H1 (cell line): Measurements from ENCODE around the gene ARID1B. TPM values are rescaled to one million over a fixed set of nuclear protein-coding genes. Genes with fewer than 3 reads are reported as not detected.

ENCODE experiments used
- CTCF ChIA-PET: fragments of 300-600 bp; sonication (Branson Sonifier 250); formaldehyde crosslinking; loops from one replicate; lab custom pipeline; 2021; ENCODE audit not compliant: partially characterized antibody; lab: Charles Lee
- POLR2A ChIA-PET: fragments of 300-600 bp; sonication (Branson Sonifier 250); formaldehyde crosslinking; loops from one replicate; lab custom pipeline; 2021; ENCODE audit warnings: inconsistent platforms; ENCODE audit not compliant: partially characterized antibody; lab: Charles Lee
- DNase-seq, 2 experiments: peaks; one replicate each; pipeline versions ENCODE4 v3.0.0 to v3.0.0-alpha.2; 2010 to 2022; ENCODE audit warnings: low spot score in 2 of 2, low read depth in 1 of 2, mixed read lengths in 1 of 2
- FAIRE-seq: peaks from 2 replicates; lab custom pipeline; 2011; peaks lifted over from hg19 to GRCh38; lab: Jason Lieb, UNC
- H2AFZ ChIP-seq: 2 replicates; pipeline ENCODE4 v1.8.1; 2012; ENCODE audit warnings: low read length, inconsistent platforms
- H2AK5ac ChIP-seq: 2 replicates; pipeline ENCODE4 v1.6.1; 2013; ENCODE audit warnings: low read depth, low read length
- H2BK120ac ChIP-seq: replicated peaks from 2 replicates; pipeline ENCODE3; 2013; ENCODE audit warnings: low read depth, low read length, inconsistent platforms
- H2BK12ac ChIP-seq: 2 replicates; pipeline ENCODE4 v1.6.1; 2013; ENCODE audit warnings: low read depth, low read length
- H2BK15ac ChIP-seq: 2 replicates; pipeline ENCODE4 v1.6.1; 2013; ENCODE audit warnings: low read length
- H2BK20ac ChIP-seq: 2 replicates; pipeline ENCODE4 v1.6.1; 2013; ENCODE audit warnings: low read length
- H2BK5ac ChIP-seq: 2 replicates; pipeline ENCODE4 v1.6.1; 2013; ENCODE audit warnings: low read depth, low read length
- H3K14ac ChIP-seq: 2 replicates; pipeline ENCODE4 v1.6.1; 2013; ENCODE audit warnings: inconsistent platforms; ENCODE audit not compliant: insufficient read length
- H3K18ac ChIP-seq: 2 replicates; pipeline ENCODE4 v1.6.1; 2013; ENCODE audit warnings: low read length; ENCODE audit errors: extremely low read depth
- H3K23ac ChIP-seq: 2 replicates; pipeline ENCODE4 v1.6.1; 2013; ENCODE audit warnings: inconsistent platforms; ENCODE audit not compliant: insufficient read length
- H3K23me2 ChIP-seq: 2 replicates; pipeline ENCODE4 v1.6.1; 2013; ENCODE audit warnings: low read depth, low read length
- H3K27ac ChIP-seq: 2 replicates; pipeline ENCODE4 v1.6.1; 2011; ENCODE audit warnings: low read depth, low read length, inconsistent platforms
- H3K27me3 ChIP-seq, 4 experiments: replicated peaks in 1 of 4; 1 replicate in 1 of 4; 2 replicates in 3 of 4; pipeline versions ENCODE4 v1.6.1 to v1.8.1; 2011 to 2013; ENCODE audit warnings: low read length in 3 of 4, mild to moderate bottlenecking in 3 of 4, inconsistent platforms in 2 of 4, mixed read lengths in 2 of 4, moderate library complexity in 1 of 4; ENCODE audit not compliant: control insufficient read depth in 3 of 4, insufficient read depth in 3 of 4; ENCODE audit errors: extremely low read depth in 1 of 4
- H3K36me3 ChIP-seq, 4 experiments: 2 replicates each; pipeline versions ENCODE4 v1.6.1 to v1.8.1; 2011 to 2013; ENCODE audit warnings: mild to moderate bottlenecking in 4 of 4, low read length in 3 of 4, moderate library complexity in 2 of 4, control low read depth in 1 of 4, inconsistent platforms in 1 of 4; ENCODE audit not compliant: insufficient read depth in 4 of 4, control insufficient read depth in 2 of 4
- H3K4ac ChIP-seq: replicated peaks from 2 replicates; pipeline ENCODE3; 2013; ENCODE audit warnings: low read length, low read depth, mixed read lengths, inconsistent platforms; ENCODE audit not compliant: insufficient read length
- H3K4me1 ChIP-seq, 4 experiments: replicated peaks in 1 of 4; 1 replicate in 1 of 4; 2 replicates in 3 of 4; pipeline versions ENCODE4 v1.6.1 to v1.8.1; 2011 to 2013; ENCODE audit warnings: low read length in 3 of 4, inconsistent platforms in 2 of 4, mixed read lengths in 1 of 4; ENCODE audit not compliant: insufficient read depth in 4 of 4, control insufficient read depth in 3 of 4
- H3K4me2 ChIP-seq, 2 experiments: 2 replicates each; pipeline versions ENCODE4 v1.6.1 to v1.8.1; 2011 to 2013; ENCODE audit warnings: low read depth in 2 of 2, low read length in 2 of 2, control low read depth in 1 of 2, inconsistent platforms in 1 of 2, mild to moderate bottlenecking in 1 of 2; ENCODE audit not compliant: insufficient read depth in 1 of 2
- H3K4me3 ChIP-seq, 4 experiments: fragments of 200-600, 300-600 bp in 1 of 4; sonication (generic), shearing (Covaris generic), sonication (Bioruptor Twin) in 1 of 4; 2 replicates each; pipeline versions ENCODE4 v1.5.1 to v1.8.1; 2011 to 2016; ENCODE audit warnings: low read length in 4 of 4, low read depth in 3 of 4, control low read depth in 2 of 4, inconsistent platforms in 2 of 4, mild to moderate bottlenecking in 2 of 4, mixed read lengths in 1 of 4, moderate library complexity in 1 of 4; ENCODE audit not compliant: insufficient read depth in 2 of 4; ENCODE audit errors: extremely low read depth in 1 of 4
- H3K56ac ChIP-seq: replicated peaks from 2 replicates; pipeline ENCODE3; 2013; ENCODE audit warnings: low read depth, mild to moderate bottlenecking, mixed read lengths, low read length, inconsistent platforms; ENCODE audit not compliant: insufficient read length
- H3K79me1 ChIP-seq: 2 replicates; pipeline ENCODE4 v1.6.1; 2013; ENCODE audit warnings: low read depth, low read length, control low read depth
- H3K79me2 ChIP-seq, 2 experiments: 2 replicates each; pipeline versions ENCODE4 v1.6.1 to v1.8.1; 2012 to 2013; ENCODE audit warnings: low read length in 2 of 2, mild to moderate bottlenecking in 2 of 2, inconsistent platforms in 1 of 2; ENCODE audit not compliant: insufficient read depth in 2 of 2, control insufficient read depth in 1 of 2
- H3K9ac ChIP-seq, 4 experiments: replicated peaks in 1 of 4; 1 replicate in 1 of 4; 2 replicates in 3 of 4; pipeline versions ENCODE4 v1.6.1 to v1.8.1; 2011 to 2013; ENCODE audit warnings: low read depth in 3 of 4, low read length in 3 of 4, control low read depth in 2 of 4, mild to moderate bottlenecking in 2 of 4, moderate library complexity in 2 of 4, inconsistent platforms in 1 of 4; ENCODE audit errors: extremely low read depth in 1 of 4
- H3K9me3 ChIP-seq, 2 experiments: 2 replicates each; pipeline versions ENCODE4 v1.6.1 to v1.8.1; 2012 to 2013; ENCODE audit warnings: mild to moderate bottlenecking in 2 of 2, moderate library complexity in 2 of 2, control low read depth in 1 of 2, inconsistent platforms in 1 of 2, low read depth in 1 of 2, low read length in 1 of 2, mixed read lengths in 1 of 2; ENCODE audit not compliant: insufficient read depth in 2 of 2
- H4K20me1 ChIP-seq, 2 experiments: replicated peaks in 1 of 2; 2 replicates each; pipeline versions ENCODE3 to v1.8.1; 2011 to 2013; ENCODE audit warnings: inconsistent platforms in 2 of 2, low read length in 2 of 2, mild to moderate bottlenecking in 1 of 2; ENCODE audit not compliant: insufficient read depth in 2 of 2, control insufficient read depth in 1 of 2
- H4K5ac ChIP-seq: 2 replicates; pipeline ENCODE4 v1.6.1; 2013; ENCODE audit warnings: low read length, low read depth, mixed read lengths, inconsistent platforms; ENCODE audit not compliant: insufficient read length
- H4K8ac ChIP-seq: 2 replicates; pipeline ENCODE4 v1.8.0; 2013; ENCODE audit warnings: mild to moderate bottlenecking, moderate library complexity, low read length, inconsistent platforms; ENCODE audit not compliant: insufficient read depth; ENCODE audit errors: extremely low read depth
- H4K91ac ChIP-seq: replicated peaks from 2 replicates; pipeline ENCODE3; 2013; ENCODE audit warnings: low read length, mixed read lengths, inconsistent platforms; ENCODE audit not compliant: insufficient read length
- BACH1 ChIP-seq: IDR thresholded peaks from 2 replicates; pipeline ENCODE4 v1.6.1; 2012; ENCODE audit warnings: low read length, improper control_type of control experiment
- BCL11A ChIP-seq, 2 experiments: IDR thresholded peaks; one replicate each; pipeline ENCODE4 v1.6.1; 2011; ENCODE audit warnings: low read depth in 2 of 2, low read length in 2 of 2, mild to moderate bottlenecking in 2 of 2
- HDAC2 ChIP-seq, 2 experiments: fragments of 300-600 bp in 1 of 2; sonication (generic) in 1 of 2; IDR thresholded peaks; 2 replicates each; pipeline ENCODE4 v1.6.1; 2011 to 2012; ENCODE audit warnings: low read depth in 2 of 2, low read length in 2 of 2, mild to moderate bottlenecking in 2 of 2, moderate library complexity in 2 of 2, borderline replicate concordance in 1 of 2, inconsistent platforms in 1 of 2
- HDAC6 ChIP-seq: IDR thresholded peaks from one replicate; pipeline ENCODE4 v1.7.1; 2012; ENCODE audit warnings: low read depth, mild to moderate bottlenecking, inconsistent platforms, low read length, moderate library complexity
- KDM1A ChIP-seq: fragments of 200-600, 300-600 bp; sonication (generic); IDR thresholded peaks from 2 replicates; pipeline ENCODE4 v1.7.1; 2016; ENCODE audit warnings: mild to moderate bottlenecking, low read length, borderline replicate concordance
- NANOG ChIP-seq: IDR thresholded peaks from 2 replicates; pipeline ENCODE4 v1.6.1; 2011; ENCODE audit warnings: low read length, low read depth, mild to moderate bottlenecking, inconsistent platforms; ENCODE audit not compliant: insufficient read depth, poor library complexity, severe bottlenecking
- POLR2AphosphoS5 ChIP-seq: IDR thresholded peaks from 2 replicates; pipeline ENCODE4 v1.6.1; 2011; ENCODE audit warnings: low read depth, low read length
- RAD21 ChIP-seq, 2 experiments: IDR thresholded peaks in 1 of 2; conservative IDR thresholded peaks in 1 of 2; 2 replicates each; pipeline ENCODE4 v1.6.1; 2011; ENCODE audit warnings: low read depth in 2 of 2, low read length in 2 of 2, improper control_type of control experiment in 1 of 2, inconsistent platforms in 1 of 2, mild to moderate bottlenecking in 1 of 2, moderate library complexity in 1 of 2
- RXRA ChIP-seq: IDR thresholded peaks from 2 replicates; pipeline ENCODE4 v1.6.1; 2011; ENCODE audit warnings: low read depth, mild to moderate bottlenecking, low read length, moderate library complexity; ENCODE audit not compliant: insufficient read depth
- SAP30 ChIP-seq: fragments of 300-600 bp; sonication (generic); IDR thresholded peaks from 2 replicates; pipeline ENCODE4 v1.7.1; 2012; ENCODE audit warnings: low read length, moderate library complexity, mild to moderate bottlenecking, inconsistent platforms; ENCODE audit not compliant: insufficient read depth, insufficient replicate concordance
- YY1 ChIP-seq: IDR thresholded peaks from 2 replicates; pipeline ENCODE4 v1.6.1; 2011; ENCODE audit warnings: low read depth, mild to moderate bottlenecking, low read length
- ZNF274 ChIP-seq: IDR thresholded peaks from 2 replicates; pipeline ENCODE4 v1.7.0; 2012; ENCODE audit warnings: low read length, borderline replicate concordance; ENCODE audit errors: extremely low read depth
- WGBS, 2 experiments: shearing (Covaris generic) in 1 of 2; methylation state at CpG; one replicate each; pipeline versions ENCODE4 v1.1.6 to v1.1.7; 2013 to 2015; ENCODE audit warnings: low lambda C conversion rate in 2 of 2, mixed read lengths in 2 of 2, inconsistent platforms in 1 of 2, low coverage in 1 of 2, missing lambda C conversion rate in 1 of 2; ENCODE audit not compliant: insufficient replicate concordance in 2 of 2, insufficient coverage in 1 of 2, insufficient read length in 1 of 2; ENCODE audit errors: extremely low coverage in 1 of 2, missing lambda C conversion rate in 1 of 2; 5-methylcytosine and 5-hydroxymethylcytosine counted together
- polyA plus RNA-seq, 7 experiments: library from polyadenylated mRNA; depleted of rRNA in 3 of 7; stranded (reverse) in 5 of 7; unstranded in 2 of 7; fragments of >200 nt in 5 of 7; fragments of 200-250 nt in 2 of 7; gene quantifications; 1 replicate in 5 of 7; 2 replicates in 1 of 7; 4 replicates in 1 of 7; pipeline versions ENCODE4 v1.2.1 to v1.2.3, GENCODE V29; 2011 to 2013; ENCODE audit warnings: missing spikeins in 2 of 7, mixed read lengths in 2 of 7
- total RNA-seq: library from RNA; stranded (reverse); fragmentation: NEBNext Ultra II Directional; extraction: Animal tissue kit (Norgen Biotek cat#: 25700); gene quantifications from 2 replicates; pipeline ENCODE4 v1.2.1, GENCODE V29; 2021
- TF ChIP-seq, protein P1 (sequence below): IDR thresholded peaks from 2 replicates; pipeline ENCODE4 v1.6.1; 2012; ENCODE audit warnings: inconsistent platforms

Gene ARID1B
- total and polyA plus RNA-seq, 2 of the 8 experiments (the other 6 are each of a cell fraction or from before 2014, with no cell fraction given) = 24.3 to 70.3 TPM

DNA sequence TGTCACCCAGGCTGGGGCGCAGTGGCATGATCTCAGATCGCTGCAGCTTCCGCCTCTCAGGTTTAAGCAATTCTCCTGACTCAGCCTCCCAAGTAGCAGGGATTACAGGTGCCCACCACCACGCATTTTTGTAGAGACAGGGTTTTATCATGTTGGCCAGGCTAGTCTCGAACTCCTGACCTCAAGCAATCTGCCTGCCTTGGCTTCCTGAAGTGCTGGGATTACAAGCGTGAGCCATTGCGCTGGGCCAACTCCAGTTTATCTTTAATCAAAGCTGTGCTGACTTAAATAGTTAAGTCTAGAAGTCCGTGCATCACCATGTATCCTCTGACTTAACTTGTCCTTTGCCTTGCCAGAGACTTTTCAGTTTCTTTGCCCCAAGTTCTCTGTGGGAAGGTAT is 321.8 kb downstream of the ARID1B start:
- Histone ChIP-seq H3K27ac (no peak overlapping the region), H3K23ac (no peak overlapping the region), H2BK5ac (no peak overlapping the region), H3K56ac (no peak overlapping the region), H3K9me3 (no peaks in the 10 kb centered on the region), H3K14ac (no peak overlapping the region), H3K36me3 (no peaks in the 10 kb centered on the region), H3K79me2 (peaks cover 0 to 1% of the 10 kb centered on the region in 2 experiments; a peak in 1 of 4 replicates), H3K18ac (no peak overlapping the region), H2BK12ac (no peak overlapping the region), H3K4me1 (peaks cover 0 to 2% (median 0%) of the 10 kb centered on the region in 4 experiments; a peak in 2 of 7 replicates), H2BK120ac (no peak overlapping the region), H2BK20ac (no peak overlapping the region), H4K5ac (no peak overlapping the region), H4K91ac (no peak overlapping the region), H4K20me1 (peaks cover 1% of the 10 kb centered on the region in 2 experiments), H2BK15ac (no peak overlapping the region), H3K4me2 (no peak overlapping the region), H3K27me3 (no peaks in the 10 kb centered on the region), H3K4ac (no peak overlapping the region), H3K4me3 (no peak overlapping the region), H3K79me1 (no peaks in the 10 kb centered on the region; the same call in 1 of the 2 replicates), H3K9ac (no peak overlapping the region), H3K23me2 (no peaks in the 10 kb centered on the region), H4K8ac (no peak overlapping the region), H2AK5ac (no peak overlapping the region), H2AFZ (no peak overlapping the region)
- CTCF ChIA-PET = interaction anchor here (1.2 to 1.8 kb wide), 2 partner anchors 42 to 60 kb away, joined by 3 to 7 read pairs; no protein-coding TSS in a partner anchor
- FAIRE-seq (no peak), DNase-seq (no peak)
- POLR2A ChIA-PET = no interaction called here
- WGBS, 2 experiments = 95% methylated on average over 8 of the region's 8 CpGs; no CpG with 5 or more reads in 1 of the 2 experiments
- TF ChIP-seq, protein P1, sequence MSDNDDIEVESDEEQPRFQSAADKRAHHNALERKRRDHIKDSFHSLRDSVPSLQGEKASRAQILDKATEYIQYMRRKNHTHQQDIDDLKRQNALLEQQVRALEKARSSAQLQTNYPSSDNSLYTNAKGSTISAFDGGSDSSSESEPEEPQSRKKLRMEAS = no peak
- TF ChIP-seq HDAC6 = no peak
- TF ChIP-seq BACH1 = no peak
- TF ChIP-seq YY1 = no peak
- TF ChIP-seq HDAC2 (IDR thresholded peaks at IDR 0.05; ENCODE audit: borderline replicate concordance in 1 of 2, low read depth in 2 of 2, low read length in 2 of 2) = no peak
- no peak for TF ChIP-seq KDM1A
- no peak for TF ChIP-seq SAP30
- no peak for TF ChIP-seq ZNF274
- TF ChIP-seq RAD21 (IDR thresholded peaks at IDR 0.05 in 1 of 2, conservative IDR thresholded peaks at IDR 0.05 in 1 of 2; ENCODE audit: low read depth in 2 of 2, low read length in 2 of 2) = no peak
- no peak for TF ChIP-seq NANOG
- no peak for TF ChIP-seq BCL11A (IDR thresholded peaks at IDR 0.05; ENCODE audit: low read depth in 2 of 2, low read length in 2 of 2)
- no peak for TF ChIP-seq POLR2AphosphoS5
- no peak for TF ChIP-seq RXRA
